ENCODE data around the gene DOK4.
A peak's percentile ranks its signal among the peaks of the same experiment; 100 is the strongest.

Gene DOK4

GRCh38 chr16:57485916-57486857 lies at the start of gene DOK4:
Gene DOK4, minus strand, starts transcription at chr16:57486493. Its CDS starts 6,986 bp downstream, at chr16:57479507.
- no peak for DNase-seq (ENCODE audit: low read depth, low spot score)
- Histone ChIP-seq H3K27me3 (ENCODE audit: control insufficient read depth, insufficient read depth, low read length) (no peaks in the 10 kb centered on the region), H3K36me3 (ENCODE audit: control insufficient read depth, insufficient read depth, low read length) (no peaks in the 10 kb centered on the region), H3K4me3 (ENCODE audit: low read length) (peak within 1 kb of the TSS; percentile 77; the same call in 1 of the 2 replicates), H3K27ac (ENCODE audit: low read length) (no peak within 1 kb of the TSS), H3K4me1 (ENCODE audit: control insufficient read depth, insufficient read depth, low read length) (peaks cover 11% of the 10 kb centered on the region), H3K9me3 (ENCODE audit: control insufficient read depth, insufficient read depth, low read length) (no peaks in the 10 kb centered on the region)
- no CpG with 5 or more reads among the region's 73 CpGs for WGBS (ENCODE audit: insufficient coverage, insufficient read length)

GRCh38 chr16:57535680-57536305 lies 49.5 kb upstream of the DOK4 start:
- no CpG with 5 or more reads among the region's 50 CpGs for WGBS (ENCODE audit: insufficient coverage, insufficient read length)

GRCh38 chr16:57534881-57535658 lies 48.8 kb upstream of the DOK4 start:
- no peak overlapping the region for H3K27ac ChIP-seq (ENCODE audit: low read length)
- peaks cover 14% of the 10 kb centered on the region for H3K4me1 ChIP-seq (ENCODE audit: control insufficient read depth, insufficient read depth, low read length)
- no peaks in the 10 kb centered on the region for H3K36me3 ChIP-seq (ENCODE audit: control insufficient read depth, insufficient read depth, low read length)
- no peak for DNase-seq (ENCODE audit: low read depth, low spot score)
- WGBS (ENCODE audit: insufficient coverage, insufficient read length), result no CpG with 5 or more reads among the region's 13 CpGs
- no peaks in the 10 kb centered on the region for H3K27me3 ChIP-seq (ENCODE audit: control insufficient read depth, insufficient read depth, low read length)
- H3K4me3 ChIP-seq (ENCODE audit: low read length), result no peak overlapping the region; the same call in 1 of the 2 replicates
- H3K9me3 ChIP-seq (ENCODE audit: control insufficient read depth, insufficient read depth, low read length), result no peaks in the 10 kb centered on the region

More at GRCh38 chr16:57535680-57536305, 49.5 kb upstream of the DOK4 start:
- DNase-seq (ENCODE audit: low read depth, low spot score), result peak; percentile 83
- Histone ChIP-seq H3K4me1 (ENCODE audit: control insufficient read depth, insufficient read depth, low read length) (peaks cover 14% of the 10 kb centered on the region), H3K4me3 (ENCODE audit: low read length) (peak overlapping the region; percentile 44; the same call in 1 of the 2 replicates), H3K36me3 (ENCODE audit: control insufficient read depth, insufficient read depth, low read length) (no peaks in the 10 kb centered on the region), H3K27ac (ENCODE audit: low read length) (no peak overlapping the region), H3K9me3 (ENCODE audit: control insufficient read depth, insufficient read depth, low read length) (no peaks in the 10 kb centered on the region), H3K27me3 (ENCODE audit: control insufficient read depth, insufficient read depth, low read length) (no peaks in the 10 kb centered on the region)

GRCh38 chr16:57534337-57534880 lies 48.1 kb upstream of the DOK4 start:
- no peak overlapping the region for H3K27ac ChIP-seq (ENCODE audit: low read length)
- H3K27me3 ChIP-seq (ENCODE audit: control insufficient read depth, insufficient read depth, low read length), result no peaks in the 10 kb centered on the region
- DNase-seq (ENCODE audit: low read depth, low spot score), result no peak
- no peak overlapping the region for H3K4me3 ChIP-seq (ENCODE audit: low read length)
- H3K36me3 ChIP-seq (ENCODE audit: control insufficient read depth, insufficient read depth, low read length), result no peaks in the 10 kb centered on the region
- H3K4me1 ChIP-seq (ENCODE audit: control insufficient read depth, insufficient read depth, low read length), result peaks cover 16% of the 10 kb centered on the region
- H3K9me3 ChIP-seq (ENCODE audit: control insufficient read depth, insufficient read depth, low read length), result no peaks in the 10 kb centered on the region
- WGBS (ENCODE audit: insufficient coverage, insufficient read length), result no CpG with 5 or more reads among the region's 7 CpGs

- DNase-seq (ENCODE audit: low read depth, low spot score), result no peak
- H3K4me3 ChIP-seq (ENCODE audit: low read length), result no peak overlapping the region
- H3K27me3 ChIP-seq (ENCODE audit: control insufficient read depth, insufficient read depth, low read length), result no peaks in the 10 kb centered on the region
- no CpG with 5 or more reads among the region's 19 CpGs for WGBS (ENCODE audit: insufficient coverage, insufficient read length)
- H3K4me1 ChIP-seq (ENCODE audit: control insufficient read depth, insufficient read depth, low read length), result peaks cover 16% of the 10 kb centered on the region
- H3K36me3 ChIP-seq (ENCODE audit: control insufficient read depth, insufficient read depth, low read length), result no peaks in the 10 kb centered on the region
- no peaks in the 10 kb centered on the region for H3K9me3 ChIP-seq (ENCODE audit: control insufficient read depth, insufficient read depth, low read length)
- no peak overlapping the region for H3K27ac ChIP-seq (ENCODE audit: low read length)
Observed at GRCh38 chr16:57533431-57534336, 47.4 kb upstream of the DOK4 start.

- H3K27me3 ChIP-seq (ENCODE audit: control insufficient read depth, insufficient read depth, low read length), result no peaks in the 10 kb centered on the region
- no peak overlapping the region for H3K27ac ChIP-seq (ENCODE audit: low read length)
- H3K36me3 ChIP-seq (ENCODE audit: control insufficient read depth, insufficient read depth, low read length), result no peaks in the 10 kb centered on the region
- no CpG with 5 or more reads among the region's 7 CpGs for WGBS (ENCODE audit: insufficient coverage, insufficient read length)
- H3K4me1 ChIP-seq (ENCODE audit: control insufficient read depth, insufficient read depth, low read length), result peaks cover 11% of the 10 kb centered on the region
- no peak for DNase-seq (ENCODE audit: low read depth, low spot score)
- no peaks in the 10 kb centered on the region for H3K9me3 ChIP-seq (ENCODE audit: control insufficient read depth, insufficient read depth, low read length)
- no peak overlapping the region for H3K4me3 ChIP-seq (ENCODE audit: low read length)
Observed at GRCh38 chr16:57532266-57532625, 46.0 kb upstream of the DOK4 start.

- Histone ChIP-seq H3K4me1 (ENCODE audit: control insufficient read depth, insufficient read depth, low read length) (peaks cover 11% of the 10 kb centered on the region), H3K4me3 (ENCODE audit: low read length) (no peak overlapping the region), H3K9me3 (ENCODE audit: control insufficient read depth, insufficient read depth, low read length) (no peaks in the 10 kb centered on the region), H3K27ac (ENCODE audit: low read length) (no peak overlapping the region), H3K36me3 (ENCODE audit: control insufficient read depth, insufficient read depth, low read length) (no peaks in the 10 kb centered on the region), H3K27me3 (ENCODE audit: control insufficient read depth, insufficient read depth, low read length) (no peaks in the 10 kb centered on the region)
- DNase-seq (ENCODE audit: low read depth, low spot score), result no peak
- no CpG with 5 or more reads among the region's 8 CpGs for WGBS (ENCODE audit: insufficient coverage, insufficient read length)
Observed at GRCh38 chr16:57531635-57532265, 45.5 kb upstream of the DOK4 start.

GRCh38 chr16:57531253-57531575 lies 44.9 kb upstream of the DOK4 start:
- Histone ChIP-seq H3K36me3 (ENCODE audit: control insufficient read depth, insufficient read depth, low read length) (no peaks in the 10 kb centered on the region), H3K27ac (ENCODE audit: low read length) (no peak overlapping the region)

GRCh38 chr16:57530522-57531252 lies 44.4 kb upstream of the DOK4 start:
- no peak for DNase-seq (ENCODE audit: low read depth, low spot score)
- WGBS (ENCODE audit: insufficient coverage, insufficient read length), result no CpG with 5 or more reads among the region's 22 CpGs
- H3K9me3 ChIP-seq (ENCODE audit: control insufficient read depth, insufficient read depth, low read length), result no peaks in the 10 kb centered on the region
- H3K4me3 ChIP-seq (ENCODE audit: low read length), result no peak overlapping the region
- H3K36me3 ChIP-seq (ENCODE audit: control insufficient read depth, insufficient read depth, low read length), result no peaks in the 10 kb centered on the region
- H3K27me3 ChIP-seq (ENCODE audit: control insufficient read depth, insufficient read depth, low read length), result no peaks in the 10 kb centered on the region
- H3K4me1 ChIP-seq (ENCODE audit: control insufficient read depth, insufficient read depth, low read length), result peaks cover 11% of the 10 kb centered on the region
- H3K27ac ChIP-seq (ENCODE audit: low read length), result no peak overlapping the region

More at GRCh38 chr16:57531253-57531575, 44.9 kb upstream of the DOK4 start:
- Histone ChIP-seq H3K4me1 (ENCODE audit: control insufficient read depth, insufficient read depth, low read length) (peaks cover 11% of the 10 kb centered on the region), H3K4me3 (ENCODE audit: low read length) (no peak overlapping the region), H3K27me3 (ENCODE audit: control insufficient read depth, insufficient read depth, low read length) (no peaks in the 10 kb centered on the region), H3K9me3 (ENCODE audit: control insufficient read depth, insufficient read depth, low read length) (no peaks in the 10 kb centered on the region)
- no CpG with 5 or more reads among the region's 3 CpGs for WGBS (ENCODE audit: insufficient coverage, insufficient read length)
- no peak for DNase-seq (ENCODE audit: low read depth, low spot score)

All from iPS DF 6.9 (cell line).